Activated CD4-positive, alpha-beta T cell treated with anti-CD3 and anti-CD28 coated beads, Interleukin-2, amount 50 U/mL, for 48 hours (primary cell): ENCODE measurements around the gene OFD1.

Experiments
- DNase-seq, 2 experiments: peaks; one replicate each; pipeline ENCODE4 v3.0.0-alpha.2; 2020

Gene OFD1

GRCh38 chrX:13797512-13797911, 63.0 kb downstream of the OFD1 start:
- no peak for DNase-seq

DNA sequence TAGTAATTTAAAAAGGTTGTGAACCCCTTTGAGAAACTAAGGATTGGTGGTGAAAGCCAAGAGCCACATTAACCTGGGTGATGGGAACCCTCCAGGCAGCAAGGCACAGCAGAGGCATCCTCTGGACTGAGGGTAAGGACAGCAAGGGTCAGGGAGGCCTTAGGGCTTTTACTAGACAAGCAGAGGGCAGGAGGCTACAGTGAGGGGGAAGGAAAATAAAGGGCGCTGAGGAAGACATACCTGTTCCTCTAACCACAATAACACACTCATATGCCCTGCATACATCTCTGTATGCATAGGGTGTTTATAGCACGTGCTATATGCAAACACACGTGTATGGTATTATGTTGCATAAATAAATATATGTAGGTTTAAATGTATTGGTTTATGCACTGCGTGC, 63.6 kb downstream of the OFD1 start:
- DNase-seq = no peak

DNA sequence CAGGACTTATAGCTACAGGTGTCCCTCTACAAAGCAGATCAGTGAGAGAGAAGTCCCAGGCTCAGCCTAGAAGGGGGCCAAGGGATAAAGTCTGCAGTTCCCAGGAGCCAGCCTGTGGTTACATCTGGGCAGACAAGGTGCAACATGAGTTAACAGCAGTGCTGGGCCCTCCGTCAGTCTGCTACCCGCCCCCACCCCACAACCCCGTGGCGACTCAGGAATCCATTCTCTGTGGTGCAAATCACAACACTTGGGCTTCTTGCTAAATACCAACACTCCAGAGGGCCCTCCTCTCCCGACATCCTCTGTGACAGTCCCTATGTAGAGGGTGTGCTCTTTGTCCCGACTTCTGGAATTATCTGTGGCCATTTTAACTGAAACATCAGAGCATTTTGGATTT, 68.6 kb downstream of the OFD1 start:
- no peak for DNase-seq

- DNase-seq = no peak
These were observed 70.7 kb downstream of the OFD1 start for GRCh38 chrX:13805241-13805640.

GRCh38 chrX:13808293-13808692, 73.7 kb downstream of the OFD1 start:
- DNase-seq = no peak

DNA sequence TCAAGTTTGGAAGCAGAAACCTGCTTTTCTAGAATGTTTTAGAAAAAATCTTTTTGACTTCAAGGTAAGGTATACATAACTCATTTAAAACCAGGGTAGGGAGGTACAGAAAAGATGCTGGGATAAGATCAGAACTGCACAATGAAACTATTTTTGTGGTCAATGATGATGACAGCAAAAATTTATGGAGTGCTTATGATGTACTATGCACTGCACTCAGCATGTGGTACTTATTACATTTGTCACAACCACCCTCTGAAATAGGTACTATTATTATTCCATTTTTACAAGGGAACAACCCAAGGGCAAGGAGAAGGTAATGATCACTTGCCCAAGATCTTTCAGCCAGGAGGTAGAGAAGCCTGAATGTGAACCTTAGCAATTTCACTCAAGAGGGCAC, 74.3 kb downstream of the OFD1 start:
- DNase-seq = no peak

- DNase-seq = no peak
These were observed 81.1 kb downstream of the OFD1 start for GRCh38 chrX:13815664-13816063.

- no peak for DNase-seq
These were observed 81.6 kb downstream of the OFD1 start for GRCh38 chrX:13816176-13816575.

GRCh38 chrX:13816643-13817627, 82.4 kb downstream of the OFD1 start, which contains the start of gene GPM6B:
Gene GPM6B (minus strand): TSS chrX:13817093. CDS start chrX:13816904, 189 bp downstream.
- DNase-seq = no peak
